ENCODE results near the gene MOB3A.

The MOB3A gene

GRCh38 chr19:2054763-2055162, 41.4 kb downstream of the MOB3A start:
- Histone ChIP-seq H3K4me3 (ENCODE audit: low read depth in 1 of 2, low read length in 2 of 2) (no peak overlapping the region), H3K9me3 (ENCODE audit: insufficient read depth, low read length, severe bottlenecking) (no peaks in the 10 kb centered on the region), H3K27ac (ENCODE audit: low read length) (no peak overlapping the region), H3K4me2 (ENCODE audit: insufficient read depth, low read length) (no peak overlapping the region), H4K20me1 (ENCODE audit: insufficient read depth, low read length) (peaks cover 9% of the 10 kb centered on the region), H3K4me1 (ENCODE audit: insufficient read depth, low read length) (peaks cover 42% of the 10 kb centered on the region), H3K9ac (ENCODE audit: low read depth, low read length) (no peak overlapping the region), H3K36me3 (ENCODE audit: insufficient read depth, low read length) (peaks cover 1% of the 10 kb centered on the region; the same call in 1 of the 2 replicates), H3K27me3 (ENCODE audit: insufficient read depth, low read length, poor library complexity) (no peaks in the 10 kb centered on the region), H2AFZ (ENCODE audit: low read depth, low read length) (no peak overlapping the region), H3K79me2 (ENCODE audit: insufficient read depth, low read length) (peaks cover 12% of the 10 kb centered on the region)
- TF ChIP-seq EZH2 (IDR thresholded peaks at IDR 0.05; ENCODE audit: borderline replicate concordance, low read depth, low read length, severe bottlenecking): no peak
- TF ChIP-seq, protein P1, sequence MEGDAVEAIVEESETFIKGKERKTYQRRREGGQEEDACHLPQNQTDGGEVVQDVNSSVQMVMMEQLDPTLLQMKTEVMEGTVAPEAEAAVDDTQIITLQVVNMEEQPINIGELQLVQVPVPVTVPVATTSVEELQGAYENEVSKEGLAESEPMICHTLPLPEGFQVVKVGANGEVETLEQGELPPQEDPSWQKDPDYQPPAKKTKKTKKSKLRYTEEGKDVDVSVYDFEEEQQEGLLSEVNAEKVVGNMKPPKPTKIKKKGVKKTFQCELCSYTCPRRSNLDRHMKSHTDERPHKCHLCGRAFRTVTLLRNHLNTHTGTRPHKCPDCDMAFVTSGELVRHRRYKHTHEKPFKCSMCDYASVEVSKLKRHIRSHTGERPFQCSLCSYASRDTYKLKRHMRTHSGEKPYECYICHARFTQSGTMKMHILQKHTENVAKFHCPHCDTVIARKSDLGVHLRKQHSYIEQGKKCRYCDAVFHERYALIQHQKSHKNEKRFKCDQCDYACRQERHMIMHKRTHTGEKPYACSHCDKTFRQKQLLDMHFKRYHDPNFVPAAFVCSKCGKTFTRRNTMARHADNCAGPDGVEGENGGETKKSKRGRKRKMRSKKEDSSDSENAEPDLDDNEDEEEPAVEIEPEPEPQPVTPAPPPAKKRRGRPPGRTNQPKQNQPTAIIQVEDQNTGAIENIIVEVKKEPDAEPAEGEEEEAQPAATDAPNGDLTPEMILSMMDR (IDR thresholded peaks at IDR 0.05; ENCODE audit: borderline replicate concordance, extremely low read depth, low read length, poor library complexity, severe bottlenecking): no peak
- ATAC-seq (ENCODE audit: insufficient read depth, low read depth) (no peak), DNase-seq (no peak)

DNA sequence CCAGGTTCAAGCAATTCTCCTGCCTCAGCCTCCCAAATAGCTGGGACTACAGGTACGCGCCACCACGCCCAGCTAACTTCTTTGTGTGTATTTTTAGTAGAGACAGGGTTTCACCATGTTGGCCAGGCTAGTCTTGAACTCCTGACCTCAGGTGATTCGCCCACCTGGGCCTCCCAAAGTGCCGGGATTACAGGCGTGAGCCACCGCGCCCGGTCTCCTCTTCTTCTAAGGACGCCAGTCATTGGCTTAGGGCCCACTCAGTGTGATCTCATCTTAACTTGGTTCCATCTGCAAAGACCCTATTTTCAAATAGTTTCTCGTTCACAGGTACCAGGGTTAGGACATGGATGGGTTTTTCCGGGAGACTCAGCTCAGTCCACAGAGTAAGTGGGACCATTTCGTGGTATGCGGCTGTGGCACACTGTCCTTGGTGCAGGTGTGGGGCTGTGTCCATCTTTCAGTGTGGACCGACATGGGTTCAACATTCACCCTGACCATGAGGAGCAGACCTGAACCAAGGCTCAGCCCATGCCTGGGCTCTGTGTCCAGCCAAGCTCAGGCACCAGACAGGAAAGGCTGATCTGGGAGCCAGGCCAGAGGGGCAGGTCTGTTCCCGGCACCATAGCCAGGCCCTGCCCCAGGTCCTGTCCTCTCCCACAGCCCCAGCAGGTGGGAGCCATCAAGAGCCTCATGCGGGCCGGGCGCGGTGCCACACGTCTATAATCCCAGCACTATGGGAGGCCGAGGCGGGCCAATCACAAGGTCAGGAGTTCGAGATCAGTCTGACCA, 42.3 kb downstream of the MOB3A start:
- ATAC-seq (ENCODE audit: insufficient read depth, low read depth) (no peak), DNase-seq (no peak)
- H3K27ac ChIP-seq (ENCODE audit: low read length): no peak overlapping the region
- no peak overlapping the region for H3K4me3 ChIP-seq (ENCODE audit: low read depth in 1 of 2, low read length in 2 of 2)
- peaks cover 19% of the 10 kb centered on the region for H4K20me1 ChIP-seq (ENCODE audit: insufficient read depth, low read length)
- peaks cover 11% of the 10 kb centered on the region; the same call in 1 of the 2 replicates for H3K36me3 ChIP-seq (ENCODE audit: insufficient read depth, low read length)
- H3K27me3 ChIP-seq (ENCODE audit: insufficient read depth, low read length, poor library complexity): no peaks in the 10 kb centered on the region
- peaks cover 22% of the 10 kb centered on the region for H3K79me2 ChIP-seq (ENCODE audit: insufficient read depth, low read length)
- no peak overlapping the region for H3K4me2 ChIP-seq (ENCODE audit: insufficient read depth, low read length)
- H3K9me3 ChIP-seq (ENCODE audit: insufficient read depth, low read length, severe bottlenecking): no peaks in the 10 kb centered on the region
- no peak overlapping the region for H3K9ac ChIP-seq (ENCODE audit: low read depth, low read length)
- no peak overlapping the region for H2AFZ ChIP-seq (ENCODE audit: low read depth, low read length)
- TF ChIP-seq, protein P1 (IDR thresholded peaks at IDR 0.05; ENCODE audit: borderline replicate concordance, extremely low read depth, low read length, poor library complexity, severe bottlenecking): no peak
- TF ChIP-seq EZH2 (IDR thresholded peaks at IDR 0.05; ENCODE audit: borderline replicate concordance, low read depth, low read length, severe bottlenecking): no peak
- peaks cover 46% of the 10 kb centered on the region for H3K4me1 ChIP-seq (ENCODE audit: insufficient read depth, low read length)

DNA sequence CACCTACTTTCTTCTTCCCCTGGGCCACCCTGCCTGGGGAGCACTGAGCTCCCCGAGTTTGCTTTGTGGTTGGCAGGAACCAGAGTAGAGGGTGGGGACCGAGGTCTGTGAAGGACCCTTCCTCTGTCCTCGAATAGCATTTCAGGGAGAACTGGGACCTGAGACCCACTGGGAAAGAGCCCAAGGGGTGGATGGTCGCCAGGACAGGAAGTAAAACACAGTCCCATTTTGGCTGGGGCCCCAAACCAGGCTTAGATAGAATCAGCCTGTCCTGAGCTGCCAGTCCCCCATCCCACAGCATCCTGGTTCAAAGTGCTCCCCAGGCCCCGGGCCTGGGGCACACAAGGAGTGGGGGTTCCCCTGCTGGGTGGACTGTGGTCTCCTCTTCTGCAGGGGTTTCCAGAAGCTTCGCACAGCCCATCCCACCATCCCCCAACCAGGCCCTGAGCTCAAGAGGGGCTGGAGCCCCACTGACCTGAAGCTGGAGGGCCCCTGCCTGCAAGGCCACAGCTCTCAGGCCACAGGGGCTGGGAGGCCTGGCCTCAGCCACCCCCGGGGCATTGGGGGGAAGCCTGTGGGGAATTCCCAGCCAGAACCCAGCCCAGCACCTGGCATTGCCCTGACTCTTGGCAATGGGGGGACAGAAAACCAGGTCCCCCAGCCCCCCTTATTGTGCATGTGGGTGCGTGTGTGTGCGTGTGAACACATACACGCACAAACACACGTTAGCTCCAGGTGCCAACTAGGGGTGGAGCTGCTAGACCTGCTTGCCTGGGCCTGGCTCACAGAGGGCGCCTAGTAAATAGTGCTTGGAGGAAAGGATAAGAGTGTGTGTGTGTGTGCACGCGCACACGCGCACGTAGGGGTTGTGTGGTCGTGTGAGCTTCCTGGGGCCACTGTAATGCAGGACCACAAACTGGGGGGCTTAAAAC, 44.1 kb downstream of the MOB3A start:
- Histone ChIP-seq H3K4me2 (ENCODE audit: insufficient read depth, low read length) (peak overlapping the region; percentile 96), H3K27me3 (ENCODE audit: insufficient read depth, low read length, poor library complexity) (no peaks in the 10 kb centered on the region), H4K20me1 (ENCODE audit: insufficient read depth, low read length) (peaks cover 36% of the 10 kb centered on the region), H3K9me3 (ENCODE audit: insufficient read depth, low read length, severe bottlenecking) (no peaks in the 10 kb centered on the region), H3K36me3 (ENCODE audit: insufficient read depth, low read length) (peaks cover 28% of the 10 kb centered on the region; the same call in 1 of the 2 replicates), H3K9ac (ENCODE audit: low read depth, low read length) (peak overlapping the region; percentile 91), H3K4me1 (ENCODE audit: insufficient read depth, low read length) (peaks cover 59% of the 10 kb centered on the region), H2AFZ (ENCODE audit: low read depth, low read length) (peak overlapping the region; percentile 85), H3K79me2 (ENCODE audit: insufficient read depth, low read length) (peaks cover 40% of the 10 kb centered on the region), H3K27ac (ENCODE audit: low read length) (peak overlapping the region; percentile 82), H3K4me3 (ENCODE audit: low read depth in 1 of 2, low read length in 2 of 2) (peak overlapping the region; percentile 20 to 89; a peak in 3 of 4 replicates)
- peak; percentile 44 for DNase-seq
- TF ChIP-seq, protein P1 (IDR thresholded peaks at IDR 0.05; ENCODE audit: borderline replicate concordance, extremely low read depth, low read length, poor library complexity, severe bottlenecking): no peak
- TF ChIP-seq EZH2 (IDR thresholded peaks at IDR 0.05; ENCODE audit: borderline replicate concordance, low read depth, low read length, severe bottlenecking): no peak
- no peak for ATAC-seq (ENCODE audit: insufficient read depth, low read depth)

Measured in DND-41 (cell line).